Islet of Langerhans (tissue), 1 donor: ENCODE results near the gene C1QB.
"Not testable (repeated sequence)": the region's sequence is repeated elsewhere in the genome, so short reads cannot be mapped to it uniquely, and the experiment has no call there.

Experiments
- FAIRE-seq: peaks from one replicate; lab custom pipeline; 2011; peaks lifted over from hg19 to GRCh38; lab: Jason Lieb, UNC

Gene C1QB

DNA sequence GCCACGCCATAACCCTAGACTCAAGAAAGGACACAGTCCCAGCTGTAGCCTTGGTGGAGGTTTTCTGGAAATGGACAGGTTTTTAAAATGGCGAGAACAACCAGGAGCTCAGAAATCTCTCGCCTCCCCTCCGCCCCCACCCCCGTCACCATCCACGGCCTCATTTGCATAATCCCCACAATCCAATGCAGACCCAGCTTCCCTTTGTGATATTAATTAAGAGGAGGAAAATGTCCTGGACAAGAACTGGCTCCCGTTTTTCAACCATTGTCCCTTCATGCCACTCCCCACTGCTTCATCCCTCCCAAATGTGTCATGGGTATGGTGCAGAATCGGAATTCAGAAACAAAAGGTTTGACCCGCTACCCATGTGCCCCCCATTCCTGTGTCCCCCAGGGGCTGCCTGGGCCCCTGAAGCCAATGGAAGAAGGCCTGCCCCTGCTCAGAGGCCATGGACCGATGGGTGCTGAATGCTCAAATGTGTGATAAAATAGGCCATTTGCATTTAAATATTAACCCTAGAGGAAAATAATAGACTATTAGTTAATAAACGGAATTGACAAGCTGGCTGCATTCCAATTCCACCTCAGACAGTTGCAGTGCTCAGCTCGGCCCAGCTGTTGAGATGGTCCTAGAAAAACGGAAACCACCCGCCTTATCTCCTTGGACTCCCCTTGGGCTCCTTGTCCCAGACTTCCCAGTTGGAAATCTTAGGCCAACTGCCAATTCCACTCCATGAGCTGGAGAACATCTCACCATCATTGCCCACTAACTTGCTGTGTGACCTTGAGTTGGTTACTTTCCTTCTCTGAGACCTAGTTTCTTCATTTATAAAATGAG, 46.9 kb downstream of the C1QB start:
- no peak for FAIRE-seq

DNA sequence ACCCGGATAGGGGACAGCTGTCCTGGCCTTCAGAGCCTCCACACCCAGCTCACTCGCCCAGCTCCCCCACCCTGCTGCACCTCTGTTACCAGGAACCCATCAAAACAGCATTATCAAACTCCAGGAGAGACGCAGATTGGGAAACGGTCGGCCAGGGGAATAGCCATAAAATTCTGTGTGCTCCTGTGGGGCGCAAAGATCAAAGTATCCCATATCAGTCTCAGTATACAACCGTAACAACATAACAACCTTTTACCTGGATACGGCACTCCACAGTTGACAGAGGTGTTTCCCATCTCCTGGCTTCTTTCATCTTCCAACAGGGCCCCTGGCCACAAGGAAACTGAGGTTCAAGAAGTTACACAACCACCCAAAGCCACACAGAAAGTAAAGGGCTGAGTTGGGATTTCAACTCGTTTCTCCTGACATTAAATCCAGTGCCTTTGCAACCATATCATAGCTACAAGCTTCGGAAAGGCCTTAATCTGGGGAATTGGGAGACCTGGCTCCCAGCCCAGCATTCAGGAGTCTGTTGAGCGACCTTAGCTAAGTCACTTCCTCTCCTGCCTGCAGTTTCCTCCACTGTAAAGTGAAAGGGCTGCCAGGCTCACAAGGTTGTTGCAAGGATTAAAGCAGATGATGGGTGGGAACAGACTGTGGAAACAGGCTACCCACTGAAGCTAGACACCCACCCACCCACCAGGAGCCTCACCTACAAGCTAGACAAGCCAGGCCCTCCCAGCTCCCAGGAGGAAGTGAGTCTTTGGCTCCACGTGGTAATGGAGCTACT, 49.5 kb downstream of the C1QB start:
- FAIRE-seq = no peak

- FAIRE-seq = peak; percentile 95
Observed at GRCh38 chr1:22704440-22705067, 51.5 kb downstream of the C1QB start.

GRCh38 chr1:22705586-22705985, 52.5 kb downstream of the C1QB start:
- no peak for FAIRE-seq

- FAIRE-seq = not testable (repeated sequence)
Observed at GRCh38 chr1:22706100-22706499, 53.1 kb downstream of the C1QB start.

GRCh38 chr1:22708777-22709176, 55.7 kb downstream of the C1QB start:
- FAIRE-seq = no peak

DNA sequence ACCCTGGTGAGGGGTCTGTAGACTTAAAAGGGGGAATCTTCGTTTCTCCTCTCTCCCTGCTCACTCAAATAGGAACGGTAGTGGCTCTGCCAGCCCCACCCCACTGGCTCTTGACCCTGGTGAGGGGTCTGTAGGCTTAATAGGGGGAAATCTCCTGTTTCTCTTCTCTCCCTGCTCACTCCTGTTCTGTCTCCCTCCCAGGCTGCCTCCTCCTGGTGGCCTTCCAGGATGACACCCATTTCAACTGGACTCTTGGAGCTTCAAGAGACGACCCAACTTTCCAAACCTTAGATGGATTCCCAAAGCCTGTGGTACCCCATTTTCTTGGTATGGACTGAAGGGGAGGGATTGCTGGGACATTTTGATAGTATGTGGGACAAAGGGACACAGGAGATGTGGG, 56.2 kb downstream of the C1QB start:
- no peak for FAIRE-seq

DNA sequence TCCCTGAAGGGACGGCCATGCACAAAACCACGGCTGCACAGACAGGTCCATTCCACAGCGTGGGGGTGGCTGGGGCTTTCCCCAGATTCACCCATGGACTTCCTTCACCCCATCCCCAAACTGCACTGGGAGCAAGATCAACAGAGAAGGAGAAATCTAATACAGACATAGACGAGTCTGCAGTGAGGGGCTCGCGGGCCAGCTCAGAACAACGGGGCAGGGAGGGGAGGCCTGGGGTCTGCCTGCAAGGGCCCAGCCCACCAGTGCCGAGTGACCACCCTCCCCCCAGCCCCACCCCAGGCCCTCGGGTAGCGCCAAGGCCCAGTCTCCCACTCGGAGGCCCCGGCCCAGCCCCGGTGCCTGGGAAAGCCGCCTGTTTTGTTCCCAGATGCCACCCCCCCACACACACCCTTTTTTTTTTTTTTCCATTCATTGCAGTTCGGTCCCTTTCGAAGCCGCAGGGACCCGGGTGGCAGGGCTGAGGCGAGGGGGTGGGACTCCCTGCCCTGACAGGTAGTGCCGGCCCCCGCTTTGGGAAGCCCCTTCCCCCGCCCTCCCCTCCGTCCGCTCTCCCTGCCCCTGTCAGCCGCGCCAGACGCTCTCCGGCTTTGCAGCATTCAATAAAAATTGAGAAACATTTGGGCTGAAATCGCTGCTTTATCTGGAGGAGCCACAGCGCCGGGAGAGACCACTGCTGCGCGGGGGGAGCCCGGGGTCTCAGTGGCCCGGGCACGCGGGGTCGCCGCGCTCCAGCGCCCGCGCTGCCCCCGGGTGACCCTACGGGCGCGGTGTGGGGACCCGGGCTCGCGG, 57.1 kb downstream of the C1QB start:
- FAIRE-seq = no peak

DNA sequence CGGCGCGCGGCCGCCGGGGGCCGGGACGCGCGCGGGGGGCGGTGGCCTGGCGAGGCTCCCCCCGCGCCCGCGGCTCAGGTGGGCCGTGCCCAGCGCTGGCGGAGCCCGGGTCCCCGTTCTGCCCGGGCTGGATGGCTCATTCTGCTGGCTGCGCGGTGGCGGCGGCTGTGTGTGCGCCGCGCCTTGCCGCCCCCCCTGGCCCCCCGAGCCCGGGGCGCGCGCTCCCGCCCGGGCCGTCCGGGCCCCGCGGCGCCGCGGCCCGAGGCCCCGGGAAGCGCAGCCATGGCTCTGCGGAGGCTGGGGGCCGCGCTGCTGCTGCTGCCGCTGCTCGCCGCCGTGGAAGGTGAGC, 57.6 kb downstream of the C1QB start, which contains the start of gene EPHB2:
EPHB2 (plus strand) TSS at position 139 of the 349 bp plus-strand sequence; CDS start at position 283, 144 bp downstream.
- FAIRE-seq = no peak

- FAIRE-seq = no peak
Observed at GRCh38 chr1:22711071-22711470, 58.0 kb downstream of the C1QB start.
